ENCODE data around the gene DGKQ.

DNA sequence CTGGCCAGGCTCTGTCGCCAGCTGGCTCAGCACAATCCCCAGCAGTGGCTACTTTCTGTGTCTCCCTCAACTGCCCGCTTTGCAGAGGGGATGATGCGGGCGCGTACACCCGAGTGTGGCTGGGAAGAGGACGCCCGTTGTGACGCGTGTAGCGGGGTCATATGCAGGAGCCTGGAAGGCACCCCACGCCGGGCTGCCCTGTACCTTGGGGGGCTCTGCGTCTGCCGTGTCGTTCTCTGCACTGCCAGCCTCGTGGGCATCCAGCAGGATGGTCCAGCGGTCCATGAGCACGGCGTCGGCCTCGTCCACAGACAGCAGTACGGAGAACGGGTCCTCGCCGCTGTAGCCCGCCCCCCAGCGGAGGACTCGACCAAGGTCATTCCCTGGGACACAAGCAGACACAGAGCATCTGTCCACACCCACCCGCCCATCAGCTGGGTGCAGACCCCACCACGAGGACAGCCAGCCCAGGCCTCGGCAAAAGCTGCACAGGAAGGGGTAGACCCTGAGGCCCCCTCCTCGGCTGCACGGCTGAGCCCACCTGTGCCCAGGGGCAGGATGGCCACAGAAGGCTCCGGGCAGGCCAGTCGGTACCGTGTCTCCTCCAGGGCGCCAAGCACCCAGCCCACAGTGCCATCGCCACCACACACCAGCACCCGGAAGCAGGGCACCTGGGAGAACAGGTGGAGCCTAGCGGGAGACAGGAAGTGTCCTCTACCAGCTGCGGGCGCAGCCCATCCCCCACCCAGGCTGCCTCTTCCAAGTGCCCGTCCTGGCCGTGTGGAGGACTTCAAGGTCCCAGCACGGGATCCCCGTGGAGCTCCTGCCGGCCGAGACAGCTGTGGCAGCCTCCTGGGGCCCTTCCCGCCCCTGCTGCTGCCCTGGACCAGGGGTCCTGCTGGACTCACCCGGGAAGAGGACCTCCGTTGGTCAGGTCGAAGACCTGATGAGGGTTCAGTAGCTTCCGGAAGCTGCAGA lies 10.8 kb downstream of the DGKQ start:
- TF ChIP-seq POLR2A (IDR thresholded peaks at IDR 0.05) = no peak
- TF ChIP-seq, protein P1, sequence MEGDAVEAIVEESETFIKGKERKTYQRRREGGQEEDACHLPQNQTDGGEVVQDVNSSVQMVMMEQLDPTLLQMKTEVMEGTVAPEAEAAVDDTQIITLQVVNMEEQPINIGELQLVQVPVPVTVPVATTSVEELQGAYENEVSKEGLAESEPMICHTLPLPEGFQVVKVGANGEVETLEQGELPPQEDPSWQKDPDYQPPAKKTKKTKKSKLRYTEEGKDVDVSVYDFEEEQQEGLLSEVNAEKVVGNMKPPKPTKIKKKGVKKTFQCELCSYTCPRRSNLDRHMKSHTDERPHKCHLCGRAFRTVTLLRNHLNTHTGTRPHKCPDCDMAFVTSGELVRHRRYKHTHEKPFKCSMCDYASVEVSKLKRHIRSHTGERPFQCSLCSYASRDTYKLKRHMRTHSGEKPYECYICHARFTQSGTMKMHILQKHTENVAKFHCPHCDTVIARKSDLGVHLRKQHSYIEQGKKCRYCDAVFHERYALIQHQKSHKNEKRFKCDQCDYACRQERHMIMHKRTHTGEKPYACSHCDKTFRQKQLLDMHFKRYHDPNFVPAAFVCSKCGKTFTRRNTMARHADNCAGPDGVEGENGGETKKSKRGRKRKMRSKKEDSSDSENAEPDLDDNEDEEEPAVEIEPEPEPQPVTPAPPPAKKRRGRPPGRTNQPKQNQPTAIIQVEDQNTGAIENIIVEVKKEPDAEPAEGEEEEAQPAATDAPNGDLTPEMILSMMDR (IDR thresholded peaks at IDR 0.05) = no peak
